Globus pallidus (tissue), 1 donor: ENCODE measurements around the gene KCNMA1.
"Not testable (repeated sequence)": the region's sequence is repeated elsewhere in the genome, so short reads cannot be mapped to it uniquely, and the experiment has no call there.

Experiments used
- DNase-seq: peaks from one replicate; pipeline ENCODE4 v3.0.0-alpha.2; 2015; ENCODE audit warnings: low spot score

The KCNMA1 gene

GRCh38 chr10:77416311-77417135 lies 221.1 kb downstream of the KCNMA1 start:
- no peak for DNase-seq

- no peak for DNase-seq
These were observed 222.2 kb downstream of the KCNMA1 start for GRCh38 chr10:77415313-77415960.

GRCh38 chr10:77413231-77413630 lies 224.4 kb downstream of the KCNMA1 start:
- no peak for DNase-seq

- DNase-seq: not testable (repeated sequence)
These were observed 225.0 kb downstream of the KCNMA1 start for GRCh38 chr10:77412573-77413133.

GRCh38 chr10:77411805-77412204 lies 225.8 kb downstream of the KCNMA1 start:
- DNase-seq: no peak

- DNase-seq: no peak
These were observed 227.1 kb downstream of the KCNMA1 start for GRCh38 chr10:77410523-77410922.

GRCh38 chr10:77409697-77410471 lies 227.7 kb downstream of the KCNMA1 start:
- DNase-seq: no peak

- DNase-seq: no peak
These were observed 229.3 kb downstream of the KCNMA1 start for GRCh38 chr10:77408259-77408658.

- no peak for DNase-seq
These were observed 230.7 kb downstream of the KCNMA1 start for GRCh38 chr10:77406764-77407430.

- no peak for DNase-seq
These were observed 231.8 kb downstream of the KCNMA1 start for GRCh38 chr10:77405771-77406241.

- no peak for DNase-seq
These were observed 232.8 kb downstream of the KCNMA1 start for GRCh38 chr10:77404810-77405209.

- DNase-seq: no peak
These were observed 233.8 kb downstream of the KCNMA1 start for GRCh38 chr10:77403761-77404160.

GRCh38 chr10:77401683-77402082 lies 235.9 kb downstream of the KCNMA1 start:
- DNase-seq: no peak

- no peak for DNase-seq
These were observed 237.6 kb downstream of the KCNMA1 start for GRCh38 chr10:77400033-77400432.

- no peak for DNase-seq
These were observed 238.4 kb downstream of the KCNMA1 start for GRCh38 chr10:77398986-77399755.

- no peak for DNase-seq
These were observed 239.1 kb downstream of the KCNMA1 start for GRCh38 chr10:77398558-77398957.

GRCh38 chr10:77397103-77397502 lies 240.5 kb downstream of the KCNMA1 start:
- DNase-seq: no peak

GRCh38 chr10:77396290-77396689 lies 241.3 kb downstream of the KCNMA1 start:
- no peak for DNase-seq

GRCh38 chr10:77393821-77394501 lies 243.6 kb downstream of the KCNMA1 start:
- DNase-seq: no peak

- DNase-seq: no peak
These were observed 244.2 kb downstream of the KCNMA1 start for GRCh38 chr10:77393411-77393810.
